ENCODE measurements around the gene IZUMO2.
"Not testable (repeated sequence)": the region's sequence is repeated elsewhere in the genome, so short reads cannot be mapped to it uniquely, and the experiment has no call there.

Gene IZUMO2

GRCh38 chr19:50134777-50135719 is 28.0 kb downstream of the IZUMO2 start:
- not testable (repeated sequence) for FAIRE-seq

DNA sequence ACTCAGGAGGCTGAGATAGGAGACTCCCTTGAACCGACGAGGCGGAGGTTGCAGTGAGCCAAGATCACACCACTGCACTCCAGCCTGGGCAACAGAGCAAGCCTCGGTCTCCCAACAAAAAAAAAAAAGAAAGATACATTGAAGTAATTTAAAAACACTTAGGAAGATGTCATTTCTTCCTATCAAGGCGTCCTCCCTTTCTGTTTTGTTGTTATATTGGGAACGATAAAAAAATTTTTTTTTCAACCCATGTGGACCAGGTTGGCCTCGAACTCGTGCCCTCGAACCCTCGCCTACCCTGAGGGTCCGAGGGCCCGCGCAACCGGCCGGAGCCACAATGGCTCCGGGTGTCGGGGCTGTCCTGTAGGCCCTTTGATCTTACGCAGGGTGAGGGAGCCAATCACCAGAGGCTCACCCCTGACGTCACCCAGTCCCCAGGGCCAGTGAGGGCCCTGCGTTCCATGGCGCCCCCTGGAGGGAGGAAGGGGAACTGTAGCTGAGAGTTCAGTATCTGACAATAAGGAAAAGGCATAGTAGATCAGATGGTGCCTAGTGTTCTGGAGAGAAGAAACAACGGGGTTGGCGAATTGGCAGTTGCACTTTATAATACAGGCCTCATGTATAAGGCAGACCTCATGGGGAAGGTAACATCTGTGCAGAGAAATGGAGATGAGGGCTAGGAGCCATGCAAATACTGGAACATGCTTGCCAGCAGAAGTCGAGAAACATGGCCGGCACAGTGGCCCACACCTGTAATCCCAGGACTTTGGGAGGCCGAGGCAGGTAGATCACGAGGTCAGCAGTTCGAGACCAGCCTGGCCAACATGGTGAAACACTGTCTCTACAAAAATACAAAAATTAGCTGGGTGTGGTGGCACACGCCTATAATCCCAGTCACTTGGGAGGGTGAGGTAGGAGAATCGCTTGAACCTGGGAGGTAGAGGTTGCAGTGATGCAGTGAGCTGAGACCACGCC is 29.3 kb downstream of the IZUMO2 start:
- not testable (repeated sequence) for FAIRE-seq

DNA sequence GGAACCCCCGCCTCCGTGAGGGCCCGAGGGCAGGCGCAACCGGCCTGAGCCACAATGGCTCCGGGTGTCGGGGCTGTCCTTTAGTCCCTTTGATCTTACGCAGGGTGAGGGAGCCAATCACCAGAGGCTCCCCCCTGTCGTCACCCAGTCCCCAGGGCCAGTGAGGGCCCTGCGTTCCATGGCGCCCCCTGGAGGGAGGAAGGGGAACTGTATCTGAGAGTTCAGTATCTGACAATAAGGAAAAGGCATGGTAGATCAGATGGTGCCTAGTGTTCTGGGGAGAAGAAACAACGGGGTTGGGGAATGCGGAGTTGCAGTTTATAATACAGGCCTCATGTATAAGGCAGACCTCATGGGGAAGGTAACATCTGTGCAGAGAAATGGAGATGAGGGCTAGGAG is 59.1 kb downstream of the IZUMO2 start:
- FAIRE-seq, result not testable (repeated sequence)

DNA sequence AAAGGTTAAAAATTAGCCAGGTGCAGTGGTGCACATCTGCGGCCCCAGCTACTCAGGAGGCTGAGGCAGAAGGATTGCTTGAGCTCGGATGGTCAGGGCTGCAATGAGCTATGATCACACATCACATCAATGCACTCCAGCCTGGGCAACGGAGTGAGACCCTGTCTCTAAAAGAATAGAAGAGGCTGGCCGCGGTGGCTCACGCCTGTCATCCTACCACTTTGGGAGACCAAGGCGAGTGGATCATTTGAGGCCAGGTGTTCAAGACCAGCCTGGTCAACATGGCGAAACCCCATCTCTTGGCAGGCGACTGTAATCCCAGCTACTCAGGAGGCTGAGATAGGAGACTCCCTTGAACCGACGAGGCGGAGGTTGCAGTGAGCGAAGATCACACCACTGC is 59.7 kb downstream of the IZUMO2 start:
- FAIRE-seq, result not testable (repeated sequence)
